ENCODE data around the gene FZD8.
A peak's percentile ranks its signal among the peaks of the same experiment; 100 is the strongest.
"Not testable (repeated sequence)": the region's sequence is repeated elsewhere in the genome, so short reads cannot be mapped to it uniquely, and the experiment has no call there.

FZD8 gene, protein sequence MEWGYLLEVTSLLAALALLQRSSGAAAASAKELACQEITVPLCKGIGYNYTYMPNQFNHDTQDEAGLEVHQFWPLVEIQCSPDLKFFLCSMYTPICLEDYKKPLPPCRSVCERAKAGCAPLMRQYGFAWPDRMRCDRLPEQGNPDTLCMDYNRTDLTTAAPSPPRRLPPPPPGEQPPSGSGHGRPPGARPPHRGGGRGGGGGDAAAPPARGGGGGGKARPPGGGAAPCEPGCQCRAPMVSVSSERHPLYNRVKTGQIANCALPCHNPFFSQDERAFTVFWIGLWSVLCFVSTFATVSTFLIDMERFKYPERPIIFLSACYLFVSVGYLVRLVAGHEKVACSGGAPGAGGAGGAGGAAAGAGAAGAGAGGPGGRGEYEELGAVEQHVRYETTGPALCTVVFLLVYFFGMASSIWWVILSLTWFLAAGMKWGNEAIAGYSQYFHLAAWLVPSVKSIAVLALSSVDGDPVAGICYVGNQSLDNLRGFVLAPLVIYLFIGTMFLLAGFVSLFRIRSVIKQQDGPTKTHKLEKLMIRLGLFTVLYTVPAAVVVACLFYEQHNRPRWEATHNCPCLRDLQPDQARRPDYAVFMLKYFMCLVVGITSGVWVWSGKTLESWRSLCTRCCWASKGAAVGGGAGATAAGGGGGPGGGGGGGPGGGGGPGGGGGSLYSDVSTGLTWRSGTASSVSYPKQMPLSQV

GRCh38 chr10:35642035-35642792 is at the start of gene FZD8:
FZD8 (minus strand) TSS chr10:35642296; CDS start chr10:35641429, 867 bp downstream.
- DNase-seq: peak; percentile 54

DNA sequence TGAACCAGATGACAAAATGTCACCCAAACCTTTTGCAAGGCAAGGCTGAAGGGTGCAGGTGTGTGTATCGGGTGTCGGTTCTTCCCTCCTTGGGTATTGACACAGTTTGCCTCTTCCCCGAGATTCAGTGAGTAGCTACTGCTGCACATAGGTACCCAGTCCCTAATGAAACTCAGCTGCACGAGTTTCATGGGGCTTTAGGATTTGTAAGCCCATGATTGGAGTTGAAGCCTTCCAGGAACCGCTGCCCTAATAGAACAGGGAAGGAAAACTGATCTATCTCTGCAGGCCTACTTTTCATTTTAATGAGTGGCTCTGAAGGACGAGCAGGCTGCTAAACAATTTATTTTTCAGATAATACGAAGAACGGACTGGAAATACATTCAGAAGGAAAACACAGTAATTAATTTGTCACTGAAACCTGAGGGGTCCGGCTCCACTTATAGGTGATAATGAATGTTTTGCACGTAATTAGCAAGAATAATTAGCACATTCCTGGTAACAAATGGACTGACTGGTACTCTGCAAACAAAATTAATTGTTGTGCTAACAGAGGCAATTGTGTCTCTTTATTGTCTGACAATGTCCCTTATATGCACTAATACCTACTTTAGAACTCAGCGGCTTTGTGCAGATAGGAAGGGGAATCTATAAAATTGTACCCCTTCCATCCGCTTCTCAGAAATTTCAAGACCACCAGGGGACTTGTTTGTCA is 49.6 kb upstream of the FZD8 start:
- no peak for DNase-seq

GRCh38 chr10:35690534-35690933 is 48.4 kb upstream of the FZD8 start:
- DNase-seq: no peak

DNA sequence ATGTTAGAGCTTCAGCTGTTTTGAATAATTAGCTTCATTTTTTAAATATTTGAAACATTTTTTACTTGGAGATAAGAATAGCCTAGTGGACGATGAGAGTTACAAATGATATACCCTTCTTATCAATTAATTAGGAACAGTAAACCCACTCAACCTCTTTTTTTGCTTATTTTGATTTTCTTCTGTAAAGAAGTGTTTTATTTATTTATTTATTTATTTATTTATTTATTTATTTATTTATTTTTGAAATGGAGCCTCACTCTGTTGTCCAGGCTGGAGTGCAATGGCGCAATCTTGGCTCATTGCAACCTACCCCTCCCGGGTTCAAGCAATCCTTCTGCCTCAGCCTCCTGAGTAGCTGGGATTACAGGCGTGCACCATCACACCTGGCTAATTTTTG is 43.8 kb upstream of the FZD8 start:
- not testable (repeated sequence) for DNase-seq

GRCh38 chr10:35685402-35685801 is 43.3 kb upstream of the FZD8 start:
- no peak for DNase-seq

DNA sequence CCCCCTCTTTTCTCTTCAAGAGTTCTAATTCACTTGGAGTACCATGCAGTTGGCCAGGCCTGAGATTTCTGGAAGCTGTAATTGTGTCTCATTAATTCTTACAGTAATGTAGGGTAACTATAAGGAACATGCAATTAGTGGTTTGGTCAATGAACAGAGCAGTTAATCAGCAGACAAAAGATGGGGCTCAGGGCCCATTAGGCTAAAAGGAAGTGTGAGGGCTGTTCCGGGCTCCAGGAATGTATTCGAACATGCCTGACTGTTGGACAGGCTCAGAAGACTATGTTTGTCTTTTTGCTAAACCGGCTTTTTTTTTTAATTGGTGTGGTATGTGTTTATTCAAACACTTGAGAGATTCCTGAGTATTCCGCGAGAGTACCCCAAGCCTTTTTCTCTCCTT is 42.5 kb upstream of the FZD8 start:
- DNase-seq: no peak

DNA sequence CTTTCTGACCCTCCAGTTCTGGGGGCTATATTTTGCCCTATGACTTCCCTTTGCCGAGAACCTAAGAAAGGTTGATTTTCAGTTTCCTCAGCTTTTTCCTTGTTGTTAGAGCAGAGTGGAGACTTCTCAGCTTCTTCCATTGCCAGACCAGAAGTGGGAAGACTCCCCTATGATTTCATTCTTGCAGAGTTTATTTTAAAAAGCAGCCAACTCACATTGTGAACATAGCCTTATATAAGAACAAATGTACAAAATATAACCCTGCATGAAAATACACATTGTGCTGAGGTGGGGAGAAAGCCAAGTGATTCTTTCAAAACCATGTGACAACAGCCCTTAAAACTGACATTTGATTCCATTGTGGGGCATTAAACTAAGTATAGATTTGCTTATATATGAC is 33.8 kb upstream of the FZD8 start:
- no peak for DNase-seq

GRCh38 chr10:35674843-35675242 is 32.7 kb upstream of the FZD8 start:
- no peak for DNase-seq

GRCh38 chr10:35668865-35669650 is 27.0 kb upstream of the FZD8 start:
- DNase-seq: no peak

DNA sequence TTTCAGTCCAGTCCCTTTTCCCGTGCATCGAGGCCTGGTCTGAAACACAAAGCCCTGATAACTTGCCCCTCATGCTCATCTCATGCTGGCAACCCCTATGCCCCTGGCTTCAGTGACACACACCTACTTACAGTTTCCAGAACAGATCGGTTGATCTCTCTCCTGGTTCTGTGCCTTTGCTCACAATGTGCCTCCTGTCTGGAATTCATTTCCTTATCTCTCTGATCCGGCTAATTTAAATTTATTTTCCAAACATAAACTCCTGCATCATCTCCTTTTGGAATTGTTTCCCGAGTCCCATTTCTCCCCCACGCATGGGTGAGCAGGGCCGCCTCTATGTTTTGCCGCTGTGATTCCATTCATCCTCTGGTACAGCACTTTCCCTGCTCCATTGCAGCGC is 25.9 kb upstream of the FZD8 start:
- DNase-seq: no peak

- DNase-seq: no peak
Measured at GRCh38 chr10:35667270-35667889, 25.3 kb upstream of the FZD8 start.

DNA sequence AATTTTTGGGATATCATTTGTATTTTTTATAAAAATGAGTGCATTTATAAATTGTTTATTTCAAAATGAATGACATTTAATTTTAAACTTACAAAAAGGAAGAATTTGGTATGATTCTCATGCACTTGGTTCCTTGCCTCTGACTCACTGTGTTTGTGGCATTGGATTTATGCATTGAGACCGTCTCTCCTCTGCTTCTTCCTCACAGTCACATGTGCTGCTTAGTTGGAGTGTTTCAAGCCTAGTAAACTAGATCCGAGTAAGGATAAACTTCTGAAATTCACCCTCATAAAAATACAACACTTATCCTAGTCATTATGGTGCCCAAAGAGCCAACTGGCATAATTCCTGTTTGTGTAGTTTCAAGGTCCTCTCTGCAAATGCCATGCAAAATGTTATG is 19.1 kb upstream of the FZD8 start:
- DNase-seq: no peak

GRCh38 chr10:35659456-35659855 is 17.4 kb upstream of the FZD8 start:
- DNase-seq: no peak

DNA sequence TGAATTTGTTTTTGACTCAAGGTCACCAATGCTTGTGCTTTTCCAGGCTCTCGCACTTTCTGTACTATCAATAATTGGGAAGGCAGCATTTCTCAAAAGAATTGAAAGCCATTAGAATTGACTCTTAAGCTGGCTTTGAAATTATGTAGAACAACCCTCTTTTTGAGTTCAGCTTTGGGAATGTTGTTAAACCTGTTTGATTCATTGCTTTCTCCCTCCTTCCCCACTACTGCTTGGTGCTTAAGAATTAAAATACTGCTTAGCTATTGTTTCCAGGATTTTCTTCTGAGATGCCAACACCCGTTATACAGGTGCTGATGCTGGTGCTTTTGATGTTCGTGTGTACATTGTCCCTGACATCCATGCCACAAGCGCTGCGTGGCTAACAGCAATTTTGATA is 15.5 kb upstream of the FZD8 start:
- no peak for DNase-seq

GRCh38 chr10:35652824-35653223 is 10.7 kb upstream of the FZD8 start:
- no peak for DNase-seq

- DNase-seq: no peak
Measured at GRCh38 chr10:35650894-35651293, 8.8 kb upstream of the FZD8 start.

- DNase-seq: no peak
Measured at GRCh38 chr10:35644050-35644950, 2.2 kb upstream of the FZD8 start.

DNA sequence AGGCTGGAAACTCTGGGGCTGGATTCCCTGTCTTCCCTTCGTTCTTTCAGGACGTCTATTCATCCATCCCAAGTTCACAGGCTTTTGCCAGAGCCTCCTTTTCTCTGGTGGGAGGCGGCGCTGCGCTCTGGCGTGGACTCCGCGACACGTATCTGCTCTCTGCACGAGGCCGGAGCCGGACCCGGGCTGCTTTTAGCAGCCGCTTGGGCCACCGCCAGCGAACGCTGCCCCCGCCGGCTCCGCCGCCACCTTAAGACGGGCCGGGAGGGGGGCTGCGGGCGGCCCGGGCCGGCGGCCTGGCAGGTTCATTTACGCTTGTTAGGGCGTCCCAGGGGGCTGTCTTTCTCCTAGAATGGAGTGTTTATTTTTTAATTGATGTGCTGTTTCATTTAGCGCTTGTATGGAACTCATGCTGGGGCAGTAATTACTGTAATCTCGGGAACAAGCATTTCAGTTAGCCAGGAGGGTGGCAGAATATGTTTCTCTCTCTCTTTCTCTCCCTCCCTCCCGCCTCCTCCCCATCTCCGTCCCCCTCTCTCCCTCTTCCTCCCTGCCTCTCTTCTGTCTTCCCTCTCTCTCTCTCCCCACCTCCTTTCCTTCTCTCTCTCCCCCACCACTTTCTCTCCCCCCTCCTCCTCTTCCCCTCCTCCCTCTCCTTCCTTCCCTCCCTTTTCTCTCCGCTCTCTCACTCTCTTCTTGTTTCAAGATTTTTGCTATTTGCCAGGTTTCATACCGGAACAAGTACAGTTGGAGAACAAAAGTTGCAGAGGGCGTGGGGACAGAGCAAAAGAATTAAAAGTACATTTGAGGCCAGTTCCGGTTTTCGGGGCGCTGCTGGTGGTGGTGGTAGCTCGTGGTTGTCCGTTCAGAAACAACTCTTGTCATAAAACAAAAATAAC is 1.3 kb upstream of the FZD8 start:
- no peak for DNase-seq

GRCh38 chr10:35642793-35643114 is 658 bp upstream of the FZD8 start:
- no peak for DNase-seq

DNA sequence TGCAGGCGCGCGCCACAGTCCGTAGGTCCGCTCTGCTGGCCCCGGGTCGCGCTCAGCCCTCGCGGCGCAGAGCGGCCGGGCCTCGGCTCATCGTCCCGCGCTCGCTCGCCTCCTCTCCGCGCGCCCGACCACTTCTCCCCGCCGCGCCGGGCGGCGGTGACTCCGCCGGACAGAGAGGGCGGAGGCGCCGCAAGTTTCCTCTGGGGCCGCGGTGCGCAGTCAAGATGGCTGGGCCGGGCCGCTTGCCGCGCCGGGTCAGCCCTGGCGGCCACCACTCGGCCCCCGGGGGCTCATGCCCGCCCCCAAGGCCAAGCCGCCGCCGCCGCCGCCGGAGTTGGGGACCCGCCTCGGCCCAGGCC is 441 bp downstream of the FZD8 start:
- DNase-seq: no peak
